Gastroesophageal sphincter (tissue), 4 donors: ENCODE measurements around the gene MRPL55. TPM values are rescaled to one million over a fixed set of nuclear protein-coding genes. Genes with fewer than 3 reads are reported as not detected.

ENCODE experiments used
- ATAC-seq: fragments of 150-250 bp; one replicate; pipeline ENCODE4 v1.9.1; 2016; ENCODE audit warnings: mild to moderate bottlenecking, moderate library complexity
- H3K27ac ChIP-seq, 4 donors: fragments of 200-600 bp; sonication (generic) in 3 of 4; 1 replicate in 3 of 4; 2 replicates in 1 of 4; pipeline ENCODE4 v1.5.1; 2016 to 2019
- H3K27me3 ChIP-seq: fragments of 200-600 bp; sonication (generic); one replicate; pipeline ENCODE4 v1.5.1; 2019
- H3K36me3 ChIP-seq, 2 donors: fragments of 200-600 bp; sonication (generic); one replicate each; pipeline ENCODE4 v1.5.1; 2019; ENCODE audit warnings: control low read depth in 1 of 2
- H3K4me1 ChIP-seq, 3 donors: fragments of 200-600 bp; sonication (generic); 1 replicate in 2 of 3; 2 replicates in 1 of 3; pipeline ENCODE4 v1.5.1; 2016 to 2019; ENCODE audit warnings: control low read depth in 2 of 3
- H3K4me3 ChIP-seq, 2 donors: fragments of 200-600 bp; sonication (generic); one replicate each; pipeline ENCODE4 v1.5.1; 2019; ENCODE audit warnings: mild to moderate bottlenecking in 1 of 2, moderate library complexity in 1 of 2
- H3K9me3 ChIP-seq, 3 donors: fragments of 200-600 bp; sonication (generic); one replicate each; pipeline ENCODE4 v1.5.1; 2017 to 2019; ENCODE audit warnings: control low read depth in 2 of 3
- CTCF ChIP-seq, 4 experiments: fragments of 200-600 bp in 2 of 4; fragments of 450-650 bp in 2 of 4; sonication (generic) in 1 of 4; IDR thresholded peaks; one replicate each; pipeline ENCODE4 v1.5.1; 2017 to 2019; ENCODE audit warnings: antibody characterized with exemption in 4 of 4, mild to moderate bottlenecking in 2 of 4, moderate library complexity in 2 of 4
- EP300 ChIP-seq: sonication (generic); formaldehyde crosslinking; IDR thresholded peaks from one replicate; pipeline ENCODE4 v1.6.1; 2017; ENCODE audit warnings: antibody characterized with exemption, mild to moderate bottlenecking
- POLR2A ChIP-seq, 2 donors: fragments of 450-650 bp; IDR thresholded peaks; one replicate each; pipeline ENCODE4 v1.6.1; 2017; ENCODE audit warnings: antibody characterized with exemption in 2 of 2, mild to moderate bottlenecking in 2 of 2, moderate library complexity in 1 of 2
- POLR2AphosphoS5 ChIP-seq: sonication (generic); formaldehyde crosslinking; IDR thresholded peaks from one replicate; pipeline ENCODE4 v1.6.1; 2017; ENCODE audit warnings: antibody characterized with exemption
- WGBS, 2 donors: methylation state at CpG; one replicate each; pipeline ENCODE4 v1.1.5; 2018; ENCODE audit warnings: low coverage in 1 of 2; 5-methylcytosine and 5-hydroxymethylcytosine counted together
- total RNA-seq, 4 donors: library from RNA; depleted of rRNA; stranded (reverse); fragments of >200 nt; gene quantifications; one replicate each; pipeline ENCODE4 v1.1.0, GENCODE V29; 2016

Gene MRPL55
- total RNA-seq, 4 donors from 2014 or later, result 50.2 to 394 (median 81.5) TPM

GRCh38 chr1:228101994-228102790, 6.9 kb downstream of the MRPL55 start:
- TF ChIP-seq POLR2AphosphoS5, result no peak
- TF ChIP-seq CTCF (IDR thresholded peaks at IDR 0.05), result no peak
- no peak for TF ChIP-seq POLR2A (IDR thresholded peaks at IDR 0.05)
- no peak for TF ChIP-seq EP300
- H3K9me3 ChIP-seq, result no peaks in the 10 kb centered on the region
- H3K36me3 ChIP-seq, result peaks cover 0 to 64% of the 10 kb centered on the region in 2 donors
- peak overlapping the region; percentile 55 to 93 for H3K4me3 ChIP-seq
- H3K4me1 ChIP-seq, result peaks cover 0 to 37% (median 15%) of the 10 kb centered on the region in 3 donors
- no peak for ATAC-seq
- H3K27me3 ChIP-seq, result no peaks in the 10 kb centered on the region
- WGBS, 2 donors, result 0% methylated on average over 1 of the region's 73 CpGs
- peak overlapping the region; percentile 71 to 97 (median 94) for H3K27ac ChIP-seq

GRCh38 chr1:228101614-228101993, 7.5 kb downstream of the MRPL55 start:
- no peaks in the 10 kb centered on the region for H3K27me3 ChIP-seq
- H3K4me1 ChIP-seq, result peaks cover 0 to 41% (median 15%) of the 10 kb centered on the region in 3 donors
- H3K9me3 ChIP-seq, result no peaks in the 10 kb centered on the region
- peak overlapping the region in 1 of 2 donors; percentile 93 for H3K4me3 ChIP-seq
- peak overlapping the region in 3 of 4 donors; percentile 92 to 97 (median 95) for H3K27ac ChIP-seq
- H3K36me3 ChIP-seq, result peaks cover 0 to 64% of the 10 kb centered on the region in 2 donors
- no peak for ATAC-seq
- 70 to 80% methylated on average over 3 to 5 of the region's 15 CpGs for WGBS, 2 donors
- no peak for TF ChIP-seq POLR2AphosphoS5
- no peak for TF ChIP-seq EP300
- TF ChIP-seq POLR2A (IDR thresholded peaks at IDR 0.05), result no peak
- TF ChIP-seq CTCF (IDR thresholded peaks at IDR 0.05), result no peak

- no peak for ATAC-seq
- H3K36me3 ChIP-seq, result peaks cover 0 to 64% of the 10 kb centered on the region in 2 donors
- 73% methylated on average over 4 of the region's 12 CpGs; no CpG with 5 or more reads in 1 of the 2 donors for WGBS, 2 donors
- H3K4me1 ChIP-seq, result peaks cover 0 to 47% (median 19%) of the 10 kb centered on the region in 3 donors
- TF ChIP-seq EP300 (no peak), POLR2AphosphoS5 (peak; percentile 6)
- H3K27me3 ChIP-seq, result no peaks in the 10 kb centered on the region
- H3K27ac ChIP-seq, result peak overlapping the region in 3 of 4 donors; percentile 24 to 95 (median 92)
- H3K9me3 ChIP-seq, result no peaks in the 10 kb centered on the region
- no peak overlapping the region for H3K4me3 ChIP-seq
Observed at GRCh38 chr1:228100822-228101613, 8.1 kb downstream of the MRPL55 start.

- Histone ChIP-seq H3K4me3 (no peak overlapping the region), H3K4me1 (peaks cover 0 to 56% (median 20%) of the 10 kb centered on the region in 3 donors), H3K27me3 (no peaks in the 10 kb centered on the region), H3K9me3 (peaks cover 0 to 10% (median 0%) of the 10 kb centered on the region in 3 donors), H3K36me3 (peaks cover 0 to 64% of the 10 kb centered on the region in 2 donors), H3K27ac (no peak overlapping the region)
- ATAC-seq, result no peak
- TF ChIP-seq EP300 (no peak), CTCF (IDR thresholded peaks at IDR 0.05) (no peak), POLR2AphosphoS5 (no peak), POLR2A (IDR thresholded peaks at IDR 0.05) (no peak)
- 20% methylated on average over 1 of the region's 4 CpGs; no CpG with 5 or more reads in 1 of the 2 donors for WGBS, 2 donors
Observed at GRCh38 chr1:228099331-228099732, 9.8 kb downstream of the MRPL55 start.

- no peaks in the 10 kb centered on the region for H3K27me3 ChIP-seq
- H3K36me3 ChIP-seq, result peaks cover 0 to 71% of the 10 kb centered on the region in 2 donors
- H3K4me3 ChIP-seq, result no peak overlapping the region
- no peak for ATAC-seq
- H3K27ac ChIP-seq, result no peak overlapping the region
- peaks cover 0 to 50% (median 15%) of the 10 kb centered on the region in 3 donors for H3K4me1 ChIP-seq
- peaks cover 0 to 15% (median 0%) of the 10 kb centered on the region in 3 donors for H3K9me3 ChIP-seq
- TF ChIP-seq CTCF (IDR thresholded peaks at IDR 0.05) (no peak), POLR2AphosphoS5 (no peak), POLR2A (IDR thresholded peaks at IDR 0.05) (no peak), EP300 (no peak)
- WGBS, 2 donors, result 88 to 97% methylated on average over 5 to 11 of the region's 28 CpGs
Observed at GRCh38 chr1:228098323-228098931, 10.7 kb downstream of the MRPL55 start.
